Gastroesophageal sphincter (tissue), 3 donors: ENCODE results near the gene LY6G5C.

Experiments
- EP300 ChIP-seq: sonication (generic); formaldehyde crosslinking; IDR thresholded peaks from one replicate; pipeline ENCODE4 v1.6.1; 2017; ENCODE audit warnings: antibody characterized with exemption, mild to moderate bottlenecking
- POLR2AphosphoS5 ChIP-seq: sonication (generic); formaldehyde crosslinking; IDR thresholded peaks from one replicate; pipeline ENCODE4 v1.6.1; 2017; ENCODE audit warnings: antibody characterized with exemption
- TF ChIP-seq, protein P1 (sequence below), 4 experiments: fragments of 200-600 bp in 2 of 4; fragments of 450-650 bp in 2 of 4; sonication (generic) in 1 of 4; IDR thresholded peaks; one replicate each; pipeline ENCODE4 v1.5.1; 2017 to 2019; ENCODE audit warnings: antibody characterized with exemption in 4 of 4, mild to moderate bottlenecking in 2 of 4, moderate library complexity in 2 of 4

DNA sequence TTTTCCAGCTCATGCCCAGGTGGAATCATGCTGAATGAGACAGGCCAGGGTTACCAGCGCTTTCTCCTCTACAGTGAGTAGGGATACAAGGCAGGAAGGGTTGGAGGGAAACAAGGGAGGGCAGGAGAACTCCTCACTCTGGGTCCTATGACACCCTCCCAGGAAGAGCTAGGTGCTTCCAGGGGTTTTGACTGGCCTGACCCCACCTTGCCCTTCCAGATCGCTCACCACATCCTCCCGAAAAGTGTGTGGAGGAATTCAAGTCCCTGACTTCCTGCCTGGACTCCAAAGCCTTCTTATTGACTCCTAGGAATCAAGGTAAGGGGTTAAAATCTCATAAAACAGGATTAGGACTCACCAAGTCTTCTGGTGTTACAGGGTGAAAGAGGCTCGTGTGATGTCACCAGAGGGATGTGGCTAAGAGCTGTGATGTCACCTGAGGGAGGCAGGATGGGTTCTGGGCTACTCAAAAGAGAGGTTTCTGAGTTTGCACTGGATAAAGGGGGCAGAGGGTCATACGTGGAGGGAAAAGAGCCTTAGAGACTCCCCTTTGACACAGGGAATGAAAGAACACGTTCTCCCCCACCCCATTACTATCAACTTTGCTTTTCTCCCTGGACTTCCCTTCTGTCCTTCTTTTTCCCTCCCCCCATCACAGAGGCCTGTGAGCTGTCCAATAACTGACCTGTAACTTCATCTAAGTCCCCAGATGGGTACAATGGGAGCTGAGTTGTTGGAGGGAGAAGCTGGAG, 23.3 kb downstream of the LY6G5C start:
- TF ChIP-seq, protein P1, sequence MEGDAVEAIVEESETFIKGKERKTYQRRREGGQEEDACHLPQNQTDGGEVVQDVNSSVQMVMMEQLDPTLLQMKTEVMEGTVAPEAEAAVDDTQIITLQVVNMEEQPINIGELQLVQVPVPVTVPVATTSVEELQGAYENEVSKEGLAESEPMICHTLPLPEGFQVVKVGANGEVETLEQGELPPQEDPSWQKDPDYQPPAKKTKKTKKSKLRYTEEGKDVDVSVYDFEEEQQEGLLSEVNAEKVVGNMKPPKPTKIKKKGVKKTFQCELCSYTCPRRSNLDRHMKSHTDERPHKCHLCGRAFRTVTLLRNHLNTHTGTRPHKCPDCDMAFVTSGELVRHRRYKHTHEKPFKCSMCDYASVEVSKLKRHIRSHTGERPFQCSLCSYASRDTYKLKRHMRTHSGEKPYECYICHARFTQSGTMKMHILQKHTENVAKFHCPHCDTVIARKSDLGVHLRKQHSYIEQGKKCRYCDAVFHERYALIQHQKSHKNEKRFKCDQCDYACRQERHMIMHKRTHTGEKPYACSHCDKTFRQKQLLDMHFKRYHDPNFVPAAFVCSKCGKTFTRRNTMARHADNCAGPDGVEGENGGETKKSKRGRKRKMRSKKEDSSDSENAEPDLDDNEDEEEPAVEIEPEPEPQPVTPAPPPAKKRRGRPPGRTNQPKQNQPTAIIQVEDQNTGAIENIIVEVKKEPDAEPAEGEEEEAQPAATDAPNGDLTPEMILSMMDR (IDR thresholded peaks at IDR 0.05) = no peak
- TF ChIP-seq POLR2AphosphoS5 (no peak), EP300 (no peak)
